Endometrial microvascular endothelial cells (primary cell): ENCODE results near the gene TMEM92. TPM values are rescaled to one million over a fixed set of nuclear protein-coding genes. Genes with fewer than 3 reads are reported as not detected.
"Not testable (repeated sequence)": the region's sequence is repeated elsewhere in the genome, so short reads cannot be mapped to it uniquely, and the experiment has no call there.

Source experiments
- in situ Hi-C: cut with HindIII; loops from 2 replicates; pipeline ENCODE4 v1.10.0; 2017; ENCODE audit warnings: low sequenced_read_pairs, low pct_unique_long_range_greater_than_20kb; ENCODE audit errors: inconsistent ontology term
- total RNA-seq: library from RNA; depleted of rRNA; stranded (reverse); fragments of >200 nt; gene quantifications from one replicate; pipeline ENCODE4 v1.2.3, GENCODE V29; 2015; ENCODE audit errors: inconsistent ontology term

TMEM92 gene
- total RNA-seq, 1 donor from 2014 or later, result not detected

DNA sequence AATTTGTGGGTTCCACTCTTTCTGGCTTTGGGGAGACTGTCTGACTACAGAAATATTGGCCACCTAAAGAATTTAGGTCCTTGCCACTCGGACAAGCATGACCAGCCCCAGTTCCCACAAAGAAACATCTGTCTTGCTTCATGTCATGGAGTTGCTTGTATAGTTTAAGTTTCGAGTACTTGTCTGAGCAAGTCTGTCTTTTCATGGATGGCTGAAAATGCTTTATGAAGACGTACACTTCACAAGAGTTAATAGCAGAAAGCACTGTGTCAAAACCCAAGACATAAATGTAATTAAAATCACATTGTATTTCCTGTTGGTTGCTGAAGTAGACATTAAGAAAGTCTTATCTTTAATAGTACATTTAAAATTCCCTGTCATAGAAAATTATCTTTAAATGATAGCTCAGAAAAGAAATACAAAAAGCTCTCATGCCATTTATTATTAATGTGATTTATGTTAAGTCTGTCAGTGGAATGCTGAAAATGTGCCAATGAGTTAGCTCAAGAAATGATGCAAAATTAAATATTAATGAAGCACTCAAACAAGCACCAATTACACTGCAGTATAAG, 41.8 kb downstream of the TMEM92 start:
- in situ Hi-C loops, result no loop called here

DNA sequence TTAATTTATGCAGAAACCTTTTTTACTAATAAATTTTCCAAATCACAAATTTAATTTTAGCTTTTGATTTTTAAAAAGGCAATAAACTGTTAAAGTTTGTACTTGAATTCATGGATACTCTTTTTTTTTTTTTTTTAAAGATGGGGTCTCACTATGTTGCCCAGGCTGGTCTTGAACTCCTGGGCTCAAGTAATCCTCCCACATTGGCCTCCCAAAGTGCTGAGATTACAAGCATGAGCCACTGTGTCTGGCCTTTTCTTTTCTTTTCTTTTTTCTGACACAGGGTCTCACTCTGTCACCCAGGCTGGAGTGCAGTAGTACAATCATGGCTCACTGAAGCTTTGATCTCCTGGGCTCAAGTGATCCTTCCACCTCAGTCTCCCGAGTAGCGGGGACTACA, 42.4 kb downstream of the TMEM92 start:
- in situ Hi-C loops, result not testable (repeated sequence)

DNA sequence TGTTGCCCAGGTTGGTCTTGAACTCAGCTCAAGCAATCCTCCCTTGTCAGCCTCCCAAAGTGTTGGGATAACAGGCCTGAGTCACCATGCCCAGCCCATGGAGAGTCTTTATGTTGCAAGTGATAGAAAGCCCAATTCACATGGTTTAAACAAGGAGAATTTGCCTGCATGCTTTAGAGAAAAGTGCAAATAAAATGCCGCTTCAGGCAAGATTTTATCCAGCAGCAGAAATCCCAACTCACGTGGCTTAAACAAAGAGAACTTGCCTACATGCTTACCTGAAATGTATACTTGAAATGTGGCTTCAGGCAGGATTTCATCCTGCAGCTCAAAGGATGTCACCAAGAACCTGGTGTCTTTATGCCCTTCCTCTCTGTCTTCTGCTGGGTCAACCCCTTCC, 42.9 kb downstream of the TMEM92 start:
- in situ Hi-C loops, result no loop called here

DNA sequence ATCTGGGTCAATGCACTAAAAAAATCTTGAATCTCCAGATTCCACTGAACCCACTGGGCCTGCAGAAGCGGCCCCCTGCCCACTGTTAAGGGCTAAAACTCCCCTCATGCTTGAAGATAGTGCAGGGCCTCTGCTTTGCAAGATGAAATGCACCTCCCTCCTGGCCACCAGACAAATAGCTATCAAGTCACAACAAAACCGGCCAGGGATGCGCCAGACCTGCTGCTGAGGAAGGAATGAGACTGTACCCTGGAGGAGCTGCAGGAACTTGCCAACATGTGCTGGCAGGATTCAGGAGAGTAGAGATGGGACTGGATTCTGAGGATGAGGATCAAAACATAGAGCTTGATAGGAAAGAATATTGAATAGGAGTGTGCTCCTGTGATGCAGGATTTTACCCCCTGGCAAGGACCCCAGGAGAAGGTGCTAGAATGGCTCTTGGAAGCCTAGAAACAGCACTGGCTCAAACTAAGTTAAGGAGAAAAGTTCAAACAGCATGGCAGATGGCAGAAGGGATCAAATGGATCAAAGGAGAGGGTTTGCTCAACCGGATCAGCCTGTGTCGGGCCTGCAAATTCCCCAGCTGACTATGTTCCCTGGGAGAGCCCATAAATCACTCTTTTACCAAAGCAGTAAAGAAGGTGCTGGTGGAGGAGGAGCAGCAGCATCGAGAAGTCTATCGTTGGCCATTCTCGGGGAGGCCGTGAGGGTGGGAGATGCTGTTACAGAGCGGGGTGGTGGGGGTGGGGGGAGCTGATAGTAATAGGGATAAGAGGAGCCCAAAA, 44.4 kb downstream of the TMEM92 start:
- in situ Hi-C loops, result no loop called here

DNA sequence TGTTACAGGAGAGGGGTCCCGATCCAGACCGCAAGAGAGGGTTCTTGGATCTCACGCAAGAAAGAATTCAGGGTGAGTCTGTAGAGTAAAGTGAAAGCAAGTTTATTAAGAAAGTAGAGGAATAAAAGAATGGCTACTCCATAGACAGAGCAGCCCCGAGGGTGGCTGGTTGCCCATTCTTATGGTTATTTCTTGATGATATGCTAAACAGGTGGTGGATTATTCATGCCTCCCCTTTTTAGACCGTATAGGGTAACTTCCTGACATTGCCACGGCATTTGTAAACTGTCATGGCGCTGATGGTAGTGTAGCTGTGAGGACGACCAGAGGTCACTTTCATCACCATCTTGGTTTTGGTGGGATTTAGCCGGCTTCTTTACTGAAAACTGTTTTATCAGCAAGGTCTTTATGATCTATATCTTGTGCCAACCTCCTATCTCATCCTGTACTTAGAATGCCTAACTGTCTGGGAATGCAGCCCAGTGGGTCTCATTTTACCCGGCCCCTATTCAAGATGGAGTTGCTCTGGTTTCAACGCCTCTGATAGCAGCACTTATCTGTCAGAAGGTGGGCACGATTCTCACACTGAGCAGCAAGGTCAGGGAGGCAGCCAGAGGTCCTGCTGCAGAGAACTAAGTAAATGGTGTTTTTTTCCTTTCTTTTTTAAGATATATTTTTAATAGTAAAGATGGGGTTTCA, 45.2 kb downstream of the TMEM92 start:
- in situ Hi-C loops, result no loop called here

DNA sequence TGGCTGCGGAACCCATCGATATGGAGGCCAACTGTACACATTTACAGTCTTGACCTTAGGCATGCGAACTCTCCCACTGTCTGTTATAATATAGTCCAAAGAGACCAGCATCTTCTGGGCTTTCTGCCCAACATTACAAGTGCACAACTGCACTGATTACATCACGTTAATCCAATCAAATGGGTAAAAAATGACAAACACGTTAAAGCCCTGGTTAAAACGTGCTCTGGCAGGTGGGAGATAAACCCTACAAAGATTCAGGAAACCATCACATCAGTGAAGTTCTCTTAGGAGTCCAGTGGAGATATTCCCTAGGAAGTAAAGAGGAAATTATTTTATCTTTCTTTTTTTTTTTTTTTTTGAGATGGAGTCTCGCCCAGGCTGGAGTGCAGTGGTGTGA, 48.0 kb downstream of the TMEM92 start:
- in situ Hi-C loops, result no loop called here

DNA sequence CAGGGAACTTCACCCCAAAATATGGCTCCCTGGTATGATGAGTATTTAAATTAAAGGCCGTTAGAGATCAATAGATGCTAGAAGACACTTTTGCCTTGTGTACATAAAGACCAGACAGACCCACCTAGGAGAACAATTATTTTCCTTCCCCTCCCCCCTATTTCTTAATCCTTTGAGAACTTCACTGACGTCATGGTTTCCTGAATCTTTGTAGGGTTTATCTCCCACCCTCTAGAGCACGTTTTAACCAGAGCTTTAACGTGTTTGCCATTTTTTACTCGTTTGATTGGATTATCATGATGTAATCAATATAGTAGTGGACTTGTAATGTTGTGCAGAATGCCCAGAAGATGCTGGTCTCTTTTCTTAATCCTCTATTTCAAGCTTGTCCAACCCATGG, 48.8 kb downstream of the TMEM92 start:
- in situ Hi-C loops, result no loop called here

DNA sequence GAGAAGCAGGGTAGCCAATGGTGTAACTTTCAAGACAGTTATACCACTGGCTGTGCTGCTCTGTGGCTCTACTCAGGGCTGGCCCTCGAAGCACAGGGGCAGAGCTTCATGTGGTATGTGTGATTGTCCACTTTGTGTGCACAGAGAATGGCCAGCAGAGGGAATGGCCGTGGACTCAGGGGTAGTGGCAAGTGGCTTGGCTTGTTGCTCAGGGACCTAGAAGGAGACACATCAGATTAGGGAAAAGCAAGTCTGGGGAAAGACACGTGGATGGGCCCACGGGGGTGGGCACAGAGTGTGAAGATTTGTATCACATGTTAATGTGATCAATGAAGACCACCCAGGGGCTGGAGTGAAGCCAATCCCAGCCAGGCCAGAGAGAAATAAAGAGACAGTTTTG, 51.6 kb downstream of the TMEM92 start:
- in situ Hi-C loops, result no loop called here

DNA sequence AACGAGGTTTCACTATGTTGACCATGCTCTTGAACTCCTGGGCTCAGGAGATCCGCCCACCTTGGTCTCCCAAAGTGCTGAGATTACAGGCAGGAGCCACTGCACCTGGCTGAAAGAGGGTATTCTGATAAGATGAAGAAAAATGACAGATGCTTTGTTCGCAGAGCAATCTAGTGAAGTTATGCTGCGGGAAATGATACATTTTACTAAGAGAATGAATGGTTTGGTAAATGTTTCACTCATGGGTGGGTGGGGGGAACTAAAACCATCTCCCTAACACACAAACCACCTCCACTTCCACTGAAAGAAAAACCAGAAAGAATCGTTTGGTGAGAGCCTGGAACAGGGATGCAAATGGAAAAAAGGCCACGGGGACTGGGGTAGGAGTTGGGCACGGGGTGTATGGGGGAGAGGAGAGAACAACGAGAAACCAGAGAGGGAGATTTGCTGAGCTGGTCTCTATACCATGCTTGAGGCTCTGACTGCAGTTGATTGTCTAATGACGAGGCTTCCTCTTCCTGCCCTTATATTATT, 52.6 kb downstream of the TMEM92 start:
- in situ Hi-C loops, result no loop called here

DNA sequence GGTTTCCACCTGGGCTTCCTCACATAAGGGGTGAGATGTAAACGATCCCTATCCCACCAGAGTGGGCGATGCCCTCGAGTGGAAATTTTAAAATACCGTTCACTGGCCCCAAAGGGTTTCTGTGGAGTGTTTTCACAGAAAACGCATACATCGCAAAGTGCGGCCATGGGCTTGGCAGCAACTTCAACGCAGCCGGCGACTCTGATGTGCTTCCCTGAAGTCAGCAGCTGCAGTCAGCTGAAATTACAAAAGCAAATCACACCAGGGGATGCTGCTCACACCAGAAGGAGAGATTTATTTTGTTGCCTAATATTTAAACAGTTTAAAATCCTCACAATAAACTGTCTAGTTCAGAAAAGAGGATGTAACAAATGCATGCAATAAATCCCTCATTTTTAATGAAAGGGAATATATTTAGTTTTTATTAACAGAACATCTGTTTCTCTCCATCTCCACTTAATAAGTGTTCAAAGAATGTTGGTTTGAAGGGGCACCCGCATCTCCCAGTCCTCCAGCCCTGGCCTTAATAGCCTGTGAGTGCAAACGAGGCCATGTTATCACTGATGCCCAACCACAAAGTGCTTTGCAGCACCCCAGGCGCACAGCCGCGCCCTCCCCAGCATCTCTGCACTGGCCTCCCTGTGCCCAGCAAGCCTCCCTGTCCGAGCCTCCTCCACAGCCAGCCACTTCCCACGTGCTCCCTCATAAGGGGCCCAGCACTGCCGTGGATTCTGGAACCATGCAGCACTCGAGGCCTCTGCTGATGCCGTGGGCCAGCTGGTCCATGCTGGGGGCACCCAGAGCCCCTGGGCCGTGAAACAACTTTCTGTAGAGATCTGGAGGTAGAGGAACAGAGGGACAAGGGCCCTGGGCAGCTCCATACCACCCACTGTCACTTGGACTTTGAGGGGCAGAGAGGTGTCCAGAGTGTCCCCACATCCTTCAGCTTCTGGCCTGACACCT, 54.4 kb downstream of the TMEM92 start:
- in situ Hi-C loops, result no loop called here

DNA sequence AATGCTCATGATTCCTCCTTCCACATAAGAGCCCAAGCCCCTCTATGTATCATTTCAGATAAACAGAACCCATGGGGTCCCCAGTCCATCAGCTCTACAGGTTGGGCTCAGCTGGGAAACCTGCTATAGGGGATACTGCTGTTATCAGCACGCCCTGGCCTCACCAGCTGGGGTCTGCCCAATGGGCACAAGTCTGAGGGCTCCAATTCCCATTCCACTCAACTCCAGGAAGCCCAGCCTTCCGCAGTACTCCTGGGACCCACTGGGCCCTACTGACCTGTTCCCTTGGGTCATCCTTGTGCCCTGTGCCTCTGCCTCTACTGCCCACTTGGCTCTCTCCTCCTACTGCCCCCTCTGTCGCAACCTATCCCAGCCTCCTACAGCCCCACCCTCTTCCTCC, 55.5 kb downstream of the TMEM92 start:
- in situ Hi-C loops, result no loop called here

DNA sequence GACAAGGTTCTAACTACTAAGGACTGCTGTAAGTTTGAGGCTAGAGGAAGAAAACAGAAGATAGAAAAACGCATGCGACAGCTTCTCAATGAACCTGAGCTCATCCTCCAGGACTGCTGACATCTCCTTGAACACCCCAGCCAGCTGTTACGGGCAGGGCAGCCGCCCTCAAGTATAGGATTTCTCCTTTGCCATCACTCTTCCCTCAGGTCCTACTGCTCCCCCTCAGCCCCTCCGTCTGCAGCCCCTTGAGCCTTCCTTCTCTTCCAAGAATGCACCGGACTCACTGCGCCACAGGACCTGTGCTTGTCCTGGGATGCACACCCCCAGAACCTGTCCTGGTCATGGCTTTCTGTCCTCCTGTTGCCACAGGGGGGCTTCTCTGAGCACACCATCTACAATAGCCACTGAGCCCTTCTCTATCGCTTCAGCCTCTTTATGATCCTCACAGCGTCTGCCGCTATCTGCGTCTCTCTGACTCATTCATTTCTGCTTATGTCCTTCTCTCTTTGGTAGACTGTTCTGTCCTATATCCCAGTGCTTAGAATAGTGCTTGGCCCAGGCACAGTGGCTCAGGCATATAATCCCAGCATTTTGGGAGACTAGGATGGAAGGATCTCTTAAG, 56.0 kb downstream of the TMEM92 start:
- in situ Hi-C loops, result no loop called here

Other genes starting within 250 kb of the TMEM92 start
- gene ITGA3, start 218.4 kb upstream of the TMEM92 start, total RNA-seq, result 255 TPM
- gene PDK2, start 179.1 kb upstream of the TMEM92 start, total RNA-seq, result 12.2 TPM
- gene SAMD14, start 144.3 kb upstream of the TMEM92 start, total RNA-seq, result 1.5 TPM
- 28.3 TPM for gene PPP1R9B, start 123.8 kb upstream of the TMEM92 start, total RNA-seq
- not detected for gene SGCA, start 108.5 kb upstream of the TMEM92 start, total RNA-seq
- 95.4 TPM for gene COL1A1, start 72.8 kb upstream of the TMEM92 start, total RNA-seq
- gene XYLT2, start 71.7 kb downstream of the TMEM92 start, total RNA-seq, result 51.2 TPM
- 132 TPM for gene MRPL27, start 98.7 kb downstream of the TMEM92 start, total RNA-seq
- 3.1 TPM for gene EME1, start 98.8 kb downstream of the TMEM92 start, total RNA-seq
- gene LRRC59, start 123.1 kb downstream of the TMEM92 start, total RNA-seq, result 276 TPM
- 25.8 TPM for gene ACSF2, start 151.8 kb downstream of the TMEM92 start, total RNA-seq
- not detected for gene CHAD, start 194.4 kb downstream of the TMEM92 start, total RNA-seq
- 33.2 TPM for gene RSAD1, start 204.4 kb downstream of the TMEM92 start, total RNA-seq
- 5.5 TPM for gene MYCBPAP, start 234.0 kb downstream of the TMEM92 start, total RNA-seq